ENCODE data around the gene TSHZ1. TPM values are rescaled to one million over a fixed set of nuclear protein-coding genes. Genes with fewer than 3 reads are reported as not detected.

TSHZ1 gene
- total and polyA plus RNA-seq, 3 experiments from 2014 or later: 9.0 to 18.6 (median 17.9) TPM

DNA sequence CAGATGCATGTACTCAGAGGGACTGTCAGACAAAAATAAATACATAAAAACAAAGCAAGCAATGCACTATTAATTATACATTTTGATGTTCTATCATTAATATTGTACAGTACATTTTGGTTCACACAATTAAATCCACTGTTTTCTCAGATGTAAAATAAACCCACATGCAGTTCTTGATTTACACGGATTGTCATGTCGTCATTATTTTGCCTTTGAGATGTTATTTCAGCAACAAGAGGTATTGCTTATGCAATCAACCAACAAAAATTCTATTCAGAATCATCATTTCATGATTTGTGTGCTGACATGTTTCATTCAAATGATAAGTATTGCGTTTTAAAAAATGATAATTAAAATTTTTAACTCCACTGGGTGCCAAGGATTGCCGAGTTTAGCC, 79.2 kb downstream of the TSHZ1 start:
- no peak for DNase-seq
- H3K4me1 ChIP-seq (ENCODE audit: insufficient read depth, low read length): no peaks in the 10 kb centered on the region
- H3K27ac Mint-ChIP-seq: no peak overlapping the region
- POLR2A ChIA-PET: no interaction called here
- no peak overlapping the region for H3K4me3 ChIP-seq (ENCODE audit: low read length)
- H3K9me3 Mint-ChIP-seq: no peaks in the 10 kb centered on the region
- no peaks in the 10 kb centered on the region for H3K9me3 ChIP-seq (ENCODE audit: low read length)
- H3K36me3 Mint-ChIP-seq: peaks cover 10 to 49% (median 14%) of the 10 kb centered on the region in 3 donors
- H3K27ac ChIP-seq (ENCODE audit: low read depth, low read length): no peak overlapping the region
- no peaks in the 10 kb centered on the region for H3K36me3 ChIP-seq (ENCODE audit: insufficient read depth, low read length)
- peaks cover 3 to 5% (median 4%) of the 10 kb centered on the region in 3 donors for H3K4me1 Mint-ChIP-seq
- no peaks in the 10 kb centered on the region for H3K27me3 Mint-ChIP-seq
- CTCF ChIA-PET: no interaction called here
- H3K4me3 Mint-ChIP-seq: no peak overlapping the region
- H3K27me3 ChIP-seq (ENCODE audit: insufficient read depth, low read length, poor library complexity, severe bottlenecking): no peaks in the 10 kb centered on the region

DNA sequence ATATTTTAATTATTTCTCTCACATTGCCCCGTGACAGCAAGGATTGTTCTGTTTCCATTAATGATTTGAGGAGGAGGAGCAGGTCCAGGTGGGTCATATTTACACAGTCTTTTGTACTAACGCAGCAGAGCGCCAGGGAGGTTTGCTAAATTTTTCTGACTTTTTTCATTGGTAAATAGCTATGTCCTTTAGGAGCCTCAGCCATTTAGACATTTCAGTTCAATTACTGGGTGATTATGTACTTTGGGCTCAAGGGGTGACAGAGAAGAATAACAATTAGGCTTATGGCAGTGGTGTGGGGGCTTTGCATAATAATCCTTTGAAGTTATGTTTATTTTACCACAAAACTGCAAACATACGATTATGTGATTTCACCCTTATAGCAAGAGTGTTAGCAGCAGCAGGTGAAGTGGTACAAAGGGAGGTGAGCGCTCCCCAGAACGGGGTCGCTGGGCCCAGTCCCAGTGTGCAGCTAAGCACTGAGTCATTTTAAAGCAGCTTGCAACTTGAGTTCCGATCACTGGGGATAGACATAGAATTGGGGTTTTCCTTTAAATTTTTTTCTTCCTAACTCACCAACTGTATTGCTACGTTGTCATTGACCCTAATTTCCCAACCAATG, 80.3 kb downstream of the TSHZ1 start:
- Histone ChIP-seq H3K4me1 (ENCODE audit: insufficient read depth, low read length) (no peaks in the 10 kb centered on the region), H3K27ac (ENCODE audit: low read depth, low read length) (no peak overlapping the region), H3K9me3 (ENCODE audit: low read length) (no peaks in the 10 kb centered on the region), H3K27me3 (ENCODE audit: insufficient read depth, low read length, poor library complexity, severe bottlenecking) (no peaks in the 10 kb centered on the region), H3K36me3 (ENCODE audit: insufficient read depth, low read length) (no peaks in the 10 kb centered on the region), H3K4me3 (ENCODE audit: low read length) (no peak overlapping the region)
- H3K36me3 Mint-ChIP-seq: peaks cover 4 to 39% (median 8%) of the 10 kb centered on the region in 3 donors
- CTCF ChIA-PET: no interaction called here
- DNase-seq: no peak
- H3K4me1 Mint-ChIP-seq: peaks cover 0 to 5% (median 4%) of the 10 kb centered on the region in 3 donors
- H3K27ac Mint-ChIP-seq: peak overlapping the region in 1 of 8 donors; percentile 59
- H3K27me3 Mint-ChIP-seq: no peaks in the 10 kb centered on the region
- H3K4me3 Mint-ChIP-seq: no peak overlapping the region
- POLR2A ChIA-PET: no interaction called here
- no peaks in the 10 kb centered on the region for H3K9me3 Mint-ChIP-seq

DNA sequence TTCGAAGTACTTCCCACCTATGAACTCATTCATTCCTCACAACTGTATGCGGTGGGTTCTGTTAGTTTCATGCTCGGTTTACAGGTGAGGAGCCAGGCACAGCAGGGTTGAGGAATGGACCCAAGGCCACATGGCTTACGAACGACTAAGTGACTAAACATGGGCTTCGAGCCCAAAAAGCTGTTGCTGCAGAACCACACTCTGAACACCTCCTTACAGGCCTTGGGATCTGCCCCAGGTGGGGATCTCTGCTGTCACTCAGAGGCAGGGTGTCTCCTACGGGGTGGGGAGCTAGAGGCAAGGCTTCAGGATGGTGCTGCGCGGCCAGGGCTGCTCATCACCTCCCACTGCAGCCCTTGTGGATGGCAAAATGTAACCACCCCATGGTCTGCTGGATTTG, 80.9 kb downstream of the TSHZ1 start:
- Histone ChIP-seq H3K4me1 (ENCODE audit: insufficient read depth, low read length) (no peaks in the 10 kb centered on the region), H3K27me3 (ENCODE audit: insufficient read depth, low read length, poor library complexity, severe bottlenecking) (no peaks in the 10 kb centered on the region), H3K27ac (ENCODE audit: low read depth, low read length) (no peak overlapping the region), H3K4me3 (ENCODE audit: low read length) (no peak overlapping the region), H3K36me3 (ENCODE audit: insufficient read depth, low read length) (no peaks in the 10 kb centered on the region), H3K9me3 (ENCODE audit: low read length) (no peaks in the 10 kb centered on the region)
- Mint-ChIP-seq H3K27ac (no peak overlapping the region), H3K4me1 (peaks cover 0 to 5% (median 4%) of the 10 kb centered on the region in 3 donors), H3K36me3 (peaks cover 4 to 33% (median 8%) of the 10 kb centered on the region in 3 donors), H3K27me3 (no peaks in the 10 kb centered on the region), H3K9me3 (no peaks in the 10 kb centered on the region), H3K4me3 (no peak overlapping the region)
- POLR2A ChIA-PET: no interaction called here
- CTCF ChIA-PET: no interaction called here
- no peak for DNase-seq

DNA sequence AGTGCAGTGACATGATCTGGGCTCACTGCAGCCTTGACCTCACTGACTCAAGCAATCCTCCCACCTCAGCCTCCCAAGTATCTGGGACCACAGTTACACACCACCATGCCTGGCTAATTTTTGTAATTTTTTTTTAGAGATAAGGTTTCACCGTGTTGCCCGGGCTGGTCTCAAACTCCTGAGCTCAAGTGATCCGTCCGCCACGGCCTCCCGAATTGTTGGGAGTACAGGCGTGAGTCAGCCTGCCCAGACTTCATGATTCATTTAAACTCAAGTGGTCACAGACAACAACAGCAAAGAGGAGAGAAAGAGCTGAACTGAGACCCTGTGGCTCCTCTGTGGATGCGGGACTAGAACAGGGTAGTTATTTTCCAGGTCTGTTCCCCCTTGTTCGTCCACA, 83.0 kb downstream of the TSHZ1 start:
- POLR2A ChIA-PET: no interaction called here
- DNase-seq: no peak
- H3K9me3 Mint-ChIP-seq: no peaks in the 10 kb centered on the region
- Histone ChIP-seq H3K27me3 (ENCODE audit: insufficient read depth, low read length, poor library complexity, severe bottlenecking) (no peaks in the 10 kb centered on the region), H3K4me1 (ENCODE audit: insufficient read depth, low read length) (no peaks in the 10 kb centered on the region), H3K4me3 (ENCODE audit: low read length) (no peak overlapping the region), H3K9me3 (ENCODE audit: low read length) (no peaks in the 10 kb centered on the region), H3K27ac (ENCODE audit: low read depth, low read length) (no peak overlapping the region), H3K36me3 (ENCODE audit: insufficient read depth, low read length) (no peaks in the 10 kb centered on the region)
- H3K4me3 Mint-ChIP-seq: no peak overlapping the region
- peaks cover 3 to 12% (median 5%) of the 10 kb centered on the region in 3 donors for H3K36me3 Mint-ChIP-seq
- CTCF ChIA-PET: interaction anchor here (0.9 kb wide), 1 partner anchor 8 kb away, joined by 3 read pairs; no protein-coding TSS in a partner anchor
- peak overlapping the region in 2 of 8 donors; percentile 13 to 73 for H3K27ac Mint-ChIP-seq
- H3K4me1 Mint-ChIP-seq: peaks cover 0 to 3% (median 2%) of the 10 kb centered on the region in 3 donors
- H3K27me3 Mint-ChIP-seq: peaks cover 0 to 2% of the 10 kb centered on the region in 2 donors

DNA sequence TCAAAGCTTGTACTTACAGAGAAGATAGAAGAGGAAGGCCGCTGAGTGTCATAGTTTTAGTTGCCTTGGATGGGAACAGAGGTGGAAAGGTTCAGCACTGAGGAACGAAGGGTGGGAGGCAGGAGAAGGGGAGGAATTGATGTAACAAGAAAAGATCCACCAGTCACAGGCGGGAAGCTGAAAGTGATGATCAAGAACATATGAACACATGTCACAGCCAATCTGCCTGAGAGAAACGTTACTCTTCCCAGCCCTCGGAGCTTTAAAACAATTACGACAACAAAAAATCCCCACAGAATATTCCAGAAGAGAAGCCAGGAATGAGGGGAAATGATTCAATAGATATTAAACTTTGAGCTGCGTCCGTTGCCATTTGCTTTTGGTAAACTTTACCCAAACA, 87.1 kb downstream of the TSHZ1 start:
- no peak overlapping the region for H3K4me3 Mint-ChIP-seq
- no peak overlapping the region for H3K27ac Mint-ChIP-seq
- H3K27me3 Mint-ChIP-seq: peaks cover 0 to 2% of the 10 kb centered on the region in 2 donors
- H3K36me3 ChIP-seq (ENCODE audit: insufficient read depth, low read length): no peaks in the 10 kb centered on the region
- no peaks in the 10 kb centered on the region for H3K27me3 ChIP-seq (ENCODE audit: insufficient read depth, low read length, poor library complexity, severe bottlenecking)
- no peaks in the 10 kb centered on the region for H3K9me3 ChIP-seq (ENCODE audit: low read length)
- no peaks in the 10 kb centered on the region for H3K4me1 ChIP-seq (ENCODE audit: insufficient read depth, low read length)
- H3K36me3 Mint-ChIP-seq: peaks cover 0 to 1% (median 0%) of the 10 kb centered on the region in 3 donors
- no peak overlapping the region for H3K27ac ChIP-seq (ENCODE audit: low read depth, low read length)
- CTCF ChIA-PET: no interaction called here
- no peaks in the 10 kb centered on the region for H3K9me3 Mint-ChIP-seq
- no peak for DNase-seq
- POLR2A ChIA-PET: no interaction called here
- H3K4me1 Mint-ChIP-seq: no peaks in the 10 kb centered on the region
- no peak overlapping the region for H3K4me3 ChIP-seq (ENCODE audit: low read length)

DNA sequence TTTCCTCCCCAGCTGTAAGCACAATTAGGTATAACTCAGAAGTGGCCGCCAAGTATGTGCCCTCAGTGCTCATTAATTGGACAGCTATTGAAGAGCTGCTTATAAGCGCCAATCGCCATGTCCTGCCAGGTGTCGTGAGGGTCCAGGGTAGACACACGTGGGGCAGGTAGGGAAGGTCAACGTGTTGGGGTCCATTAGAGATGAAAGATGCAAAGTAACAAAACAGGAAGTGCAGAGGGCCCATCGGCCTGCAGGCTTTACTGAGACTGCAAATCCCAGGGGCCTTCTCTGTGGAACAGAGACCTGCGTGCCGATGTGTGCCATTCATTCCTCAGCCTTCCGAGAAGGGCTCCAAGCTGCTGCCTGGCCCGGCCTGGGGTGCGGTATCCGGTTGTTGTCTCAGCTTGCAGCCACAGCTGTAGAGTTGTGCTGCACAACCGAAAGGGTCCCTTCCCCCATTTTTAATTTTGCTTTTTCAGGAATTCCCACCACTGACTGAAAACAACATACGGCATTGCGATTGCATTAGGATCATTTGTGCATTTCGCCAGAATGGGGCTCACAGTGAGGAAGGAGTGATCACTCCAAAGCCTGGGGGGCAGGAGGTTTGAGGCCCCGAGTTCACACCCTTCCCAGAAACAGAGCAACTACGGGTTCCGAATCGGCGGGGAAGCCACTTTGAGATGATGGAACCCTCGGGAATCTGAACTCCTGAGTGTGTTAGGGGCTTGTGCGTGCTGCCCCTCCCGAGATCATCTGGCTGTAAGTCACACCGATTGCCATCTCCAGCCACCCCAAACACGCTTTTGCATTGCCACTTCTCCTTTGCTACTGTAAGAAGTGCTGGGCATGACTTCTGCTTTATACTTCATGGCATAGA, 94.3 kb downstream of the TSHZ1 start:
- Histone ChIP-seq H3K36me3 (ENCODE audit: insufficient read depth, low read length) (no peaks in the 10 kb centered on the region), H3K4me3 (ENCODE audit: low read length) (no peak overlapping the region), H3K4me1 (ENCODE audit: insufficient read depth, low read length) (no peaks in the 10 kb centered on the region), H3K27me3 (ENCODE audit: insufficient read depth, low read length, poor library complexity, severe bottlenecking) (no peaks in the 10 kb centered on the region), H3K27ac (ENCODE audit: low read depth, low read length) (no peak overlapping the region), H3K9me3 (ENCODE audit: low read length) (no peaks in the 10 kb centered on the region)
- Mint-ChIP-seq H3K9me3 (peaks cover 0 to 5% (median 2%) of the 10 kb centered on the region in 5 donors), H3K27ac (no peak overlapping the region), H3K27me3 (peaks cover 0 to 15% of the 10 kb centered on the region in 2 donors), H3K4me1 (no peaks in the 10 kb centered on the region), H3K4me3 (no peak overlapping the region), H3K36me3 (peaks cover 0 to 13% (median 2%) of the 10 kb centered on the region in 3 donors)
- ChIA-PET CTCF (no interaction called here), POLR2A (no interaction called here)
- DNase-seq: no peak

DNA sequence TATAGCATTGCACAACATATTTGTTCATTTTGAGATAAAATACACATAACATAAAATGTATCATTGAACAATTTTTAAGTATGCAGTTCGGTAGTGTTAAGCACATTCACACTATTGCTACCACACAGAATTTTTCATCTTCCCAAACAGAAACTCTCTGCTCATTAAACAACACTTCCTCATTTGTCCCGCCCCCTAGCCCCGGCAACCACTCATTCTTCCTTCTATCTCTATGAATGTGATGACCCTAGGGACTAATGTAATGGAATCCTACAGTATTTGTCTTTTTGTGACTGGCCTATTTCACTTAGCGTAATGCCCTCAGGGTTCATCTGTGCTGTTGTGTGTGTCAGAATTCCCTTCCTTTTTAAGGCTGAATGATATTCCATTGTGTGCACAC, 95.4 kb downstream of the TSHZ1 start:
- Histone ChIP-seq H3K4me3 (ENCODE audit: low read length) (no peak overlapping the region), H3K27ac (ENCODE audit: low read depth, low read length) (no peak overlapping the region), H3K27me3 (ENCODE audit: insufficient read depth, low read length, poor library complexity, severe bottlenecking) (no peaks in the 10 kb centered on the region), H3K36me3 (ENCODE audit: insufficient read depth, low read length) (no peaks in the 10 kb centered on the region), H3K4me1 (ENCODE audit: insufficient read depth, low read length) (no peaks in the 10 kb centered on the region), H3K9me3 (ENCODE audit: low read length) (no peaks in the 10 kb centered on the region)
- Mint-ChIP-seq H3K4me3 (no peak overlapping the region), H3K4me1 (peaks cover 0 to 1% (median 0%) of the 10 kb centered on the region in 3 donors), H3K9me3 (peaks cover 2 to 10% (median 5%) of the 10 kb centered on the region in 5 donors), H3K27ac (no peak overlapping the region), H3K36me3 (peaks cover 0 to 22% (median 2%) of the 10 kb centered on the region in 3 donors), H3K27me3 (peaks cover 1 to 24% of the 10 kb centered on the region in 2 donors)
- POLR2A ChIA-PET: no interaction called here
- no peak for DNase-seq
- CTCF ChIA-PET: no interaction called here

DNA sequence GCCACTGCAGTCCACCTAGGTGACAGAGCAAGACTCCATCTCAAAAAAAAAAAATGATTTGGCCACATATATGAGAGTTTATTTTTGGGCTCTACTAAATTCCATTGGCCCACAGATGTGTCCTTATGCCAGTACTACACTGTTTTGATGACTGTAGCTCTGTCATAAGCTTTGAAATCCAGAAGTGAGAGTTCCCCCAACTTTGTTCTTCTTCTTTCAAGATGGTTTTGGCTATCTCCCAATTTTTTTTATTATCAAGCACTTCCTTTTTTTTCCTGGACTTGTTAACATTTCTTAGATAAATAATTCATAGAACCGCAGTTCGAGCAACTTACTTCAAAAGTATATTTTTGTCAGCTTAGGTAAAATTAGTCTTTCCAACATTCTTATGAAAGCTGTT, 96.9 kb downstream of the TSHZ1 start:
- Mint-ChIP-seq H3K4me3 (no peak overlapping the region), H3K27ac (no peak overlapping the region), H3K4me1 (peaks cover 0 to 1% (median 0%) of the 10 kb centered on the region in 3 donors), H3K9me3 (peaks cover 3 to 10% (median 9%) of the 10 kb centered on the region in 5 donors), H3K36me3 (peaks cover 0 to 30% (median 3%) of the 10 kb centered on the region in 3 donors), H3K27me3 (peaks cover 4 to 28% of the 10 kb centered on the region in 2 donors)
- Histone ChIP-seq H3K4me1 (ENCODE audit: insufficient read depth, low read length) (no peaks in the 10 kb centered on the region), H3K9me3 (ENCODE audit: low read length) (no peaks in the 10 kb centered on the region), H3K36me3 (ENCODE audit: insufficient read depth, low read length) (no peaks in the 10 kb centered on the region), H3K27me3 (ENCODE audit: insufficient read depth, low read length, poor library complexity, severe bottlenecking) (no peaks in the 10 kb centered on the region), H3K27ac (ENCODE audit: low read depth, low read length) (no peak overlapping the region), H3K4me3 (ENCODE audit: low read length) (no peak overlapping the region)
- DNase-seq: no peak
- POLR2A ChIA-PET: no interaction called here
- CTCF ChIA-PET: no interaction called here

Data from CD8-positive, alpha-beta memory T cell (primary cell).